ENCODE measurements around the gene POM121L2.
A peak's percentile ranks its signal among the peaks of the same experiment; 100 is the strongest.

The POM121L2 gene

GRCh38 chr6:27312146-27312949 is at the start of gene POM121L2:
TSS of gene POM121L2 (minus strand) at chr6:27312273. CDS start at chr6:27312170, 103 bp downstream.
- peak; percentile 74 for DNase-seq

GRCh38 chr6:27359231-27359630 is 47.2 kb upstream of the POM121L2 start:
- DNase-seq = no peak

- no peak for DNase-seq
These were observed 46.7 kb upstream of the POM121L2 start for GRCh38 chr6:27358786-27359185.

- DNase-seq = no peak
These were observed 40.8 kb upstream of the POM121L2 start for GRCh38 chr6:27352850-27353249.

- no peak for DNase-seq
These were observed 22.1 kb upstream of the POM121L2 start for GRCh38 chr6:27334141-27334540.

GRCh38 chr6:27333642-27334040 is 21.6 kb upstream of the POM121L2 start:
- no peak for DNase-seq

GRCh38 chr6:27332692-27333641 is 20.9 kb upstream of the POM121L2 start:
- DNase-seq = peak; percentile 48

GRCh38 chr6:27327023-27327738 is 15.1 kb upstream of the POM121L2 start:
- DNase-seq = no peak

- no peak for DNase-seq
These were observed 9.8 kb upstream of the POM121L2 start for GRCh38 chr6:27321901-27322300.

- no peak for DNase-seq
These were observed 9.3 kb upstream of the POM121L2 start for GRCh38 chr6:27321370-27321769.

GRCh38 chr6:27318973-27319372 is 6.9 kb upstream of the POM121L2 start:
- no peak for DNase-seq

GRCh38 chr6:27314046-27314445 is 2.0 kb upstream of the POM121L2 start:
- DNase-seq = no peak

GRCh38 chr6:27312950-27313271 is 838 bp upstream of the POM121L2 start:
- no peak for DNase-seq

GRCh38 chr6:27311806-27312145 is 297 bp downstream of the POM121L2 start:
- DNase-seq = no peak

- no peak for DNase-seq
These were observed 8.3 kb downstream of the POM121L2 start for GRCh38 chr6:27303613-27304272.

- DNase-seq = no peak
These were observed 14.0 kb downstream of the POM121L2 start for GRCh38 chr6:27297857-27298730.

- no peak for DNase-seq
These were observed 14.6 kb downstream of the POM121L2 start for GRCh38 chr6:27297484-27297856.

- no peak for DNase-seq
These were observed 15.8 kb downstream of the POM121L2 start for GRCh38 chr6:27296106-27296783.

GRCh38 chr6:27295301-27296079 is 16.6 kb downstream of the POM121L2 start:
- no peak for DNase-seq

- no peak for DNase-seq
These were observed 17.7 kb downstream of the POM121L2 start for GRCh38 chr6:27294409-27294808.
